ENCODE measurements around the gene SNRPA.

DNA sequence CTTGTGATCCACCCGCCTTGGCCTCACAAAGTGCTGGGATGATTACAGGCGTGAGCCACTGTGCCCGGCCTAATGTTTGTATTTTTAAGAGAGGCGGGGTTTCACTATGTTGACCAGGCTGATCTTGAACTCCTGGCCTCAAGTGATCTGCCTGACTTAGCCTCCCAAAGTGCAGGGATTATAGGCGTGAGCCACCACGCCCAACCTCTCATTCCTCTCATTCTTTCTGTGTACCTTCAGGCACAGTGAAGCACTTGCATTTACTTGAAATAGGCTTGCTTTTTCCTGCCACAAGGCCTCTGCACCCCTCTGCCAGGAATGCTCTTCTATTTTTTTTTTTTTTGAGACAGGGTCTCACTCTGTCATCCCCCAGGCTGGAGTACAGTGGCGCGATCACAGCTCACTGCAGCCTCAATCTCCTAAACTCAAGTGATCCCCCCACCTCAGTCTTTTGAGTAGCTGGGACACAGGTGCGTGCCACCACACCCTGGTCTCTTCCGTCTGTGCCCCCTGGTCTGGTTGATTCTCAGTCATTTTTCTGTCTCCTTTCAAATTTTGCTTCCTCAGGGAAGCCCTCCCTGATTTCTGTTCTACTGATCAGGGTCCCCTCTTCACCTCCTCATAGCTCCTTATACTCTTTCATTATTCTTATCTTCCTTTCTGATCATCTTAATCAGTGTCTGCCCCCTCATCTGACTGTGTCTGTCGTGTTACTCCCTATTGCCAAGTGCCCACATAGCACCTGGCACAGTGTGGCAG lies 15.8 kb upstream of the SNRPA start:
- TF ChIP-seq CTCF (IDR thresholded peaks at IDR 0.05) (no peak), EZH2 (IDR thresholded peaks at IDR 0.05; ENCODE audit: borderline replicate concordance, insufficient read depth, low read depth, low read length, poor library complexity, severe bottlenecking) (no peak)

Measured in B cell (primary cell).